Kidney epithelial cell (primary cell): Measurements from ENCODE around the gene GLS. TPM values are rescaled to one million over a fixed set of nuclear protein-coding genes. Genes with fewer than 3 reads are reported as not detected.

ENCODE experiments used
- DNase-seq: peaks from one replicate; pipeline ENCODE4 v3.0.0-alpha.2; 2010; ENCODE audit warnings: low read depth
- H3K27me3 ChIP-seq: 2 replicates; pipeline ENCODE4 v1.6.0; 2011; ENCODE audit warnings: low read length; ENCODE audit not compliant: control insufficient read depth, insufficient read depth
- H3K36me3 ChIP-seq: 2 replicates; pipeline ENCODE4 v1.5.1; 2011; ENCODE audit warnings: low read length; ENCODE audit not compliant: control insufficient read depth, insufficient read depth
- H3K4me3 ChIP-seq: 2 replicates; pipeline ENCODE4 v1.5.1; 2011; ENCODE audit warnings: low read depth, mild to moderate bottlenecking, control low read depth, low read length
- total RNA-seq: library from RNA; depleted of rRNA; stranded (reverse); fragments of >200 nt; gene quantifications from 2 replicates; pipeline ENCODE4 v1.2.3, GENCODE V29; 2015
- TF ChIP-seq, protein P1 (sequence below): IDR thresholded peaks from 2 replicates; pipeline ENCODE4 v1.5.1; 2011; ENCODE audit warnings: mild to moderate bottlenecking, moderate library complexity, low read length, control low read depth, inconsistent platforms; ENCODE audit not compliant: insufficient read depth, poor library complexity, severe bottlenecking

GLS gene
- total RNA-seq, 1 donor from 2014 or later, result 85.0 TPM

DNA sequence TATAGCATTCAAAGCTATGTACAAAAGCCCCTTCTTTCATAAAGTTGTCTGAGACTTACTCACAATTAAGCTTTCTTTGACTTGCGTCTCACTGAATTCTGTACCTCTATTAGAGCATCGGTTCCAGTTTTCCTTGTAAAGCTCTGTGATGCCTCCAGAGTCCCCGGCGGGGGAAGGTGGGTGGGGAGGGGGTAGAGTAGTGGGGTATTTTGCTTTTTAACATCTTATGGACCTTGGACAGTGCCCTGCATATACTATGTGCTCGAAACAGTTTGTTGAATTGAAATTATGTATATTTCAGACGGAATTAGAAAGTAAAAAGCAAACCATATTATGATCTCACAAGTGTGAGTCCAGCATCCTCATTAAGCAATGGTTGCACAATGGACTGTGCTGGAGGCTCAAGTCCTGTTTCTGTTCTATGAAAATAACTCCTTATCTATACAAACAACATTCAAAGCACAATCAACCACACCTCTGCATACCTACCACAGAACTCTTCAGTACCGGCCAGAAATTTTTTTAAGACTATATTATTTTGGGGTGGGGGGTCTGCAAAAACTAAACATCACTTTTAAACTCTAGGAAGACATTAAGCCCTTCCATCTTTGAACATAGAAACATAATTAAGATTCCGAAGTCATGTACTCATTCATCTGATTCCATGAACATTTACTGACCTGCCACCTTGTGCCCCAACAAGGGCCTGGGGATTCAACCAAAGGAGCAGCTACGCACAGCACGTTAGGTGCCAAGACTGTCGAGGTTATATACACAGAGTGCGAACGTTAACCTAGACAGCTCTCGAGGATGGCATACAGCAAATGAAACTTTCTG lies 132.4 kb downstream of the GLS start:
- DNase-seq, result no peak
- TF ChIP-seq, protein P1, sequence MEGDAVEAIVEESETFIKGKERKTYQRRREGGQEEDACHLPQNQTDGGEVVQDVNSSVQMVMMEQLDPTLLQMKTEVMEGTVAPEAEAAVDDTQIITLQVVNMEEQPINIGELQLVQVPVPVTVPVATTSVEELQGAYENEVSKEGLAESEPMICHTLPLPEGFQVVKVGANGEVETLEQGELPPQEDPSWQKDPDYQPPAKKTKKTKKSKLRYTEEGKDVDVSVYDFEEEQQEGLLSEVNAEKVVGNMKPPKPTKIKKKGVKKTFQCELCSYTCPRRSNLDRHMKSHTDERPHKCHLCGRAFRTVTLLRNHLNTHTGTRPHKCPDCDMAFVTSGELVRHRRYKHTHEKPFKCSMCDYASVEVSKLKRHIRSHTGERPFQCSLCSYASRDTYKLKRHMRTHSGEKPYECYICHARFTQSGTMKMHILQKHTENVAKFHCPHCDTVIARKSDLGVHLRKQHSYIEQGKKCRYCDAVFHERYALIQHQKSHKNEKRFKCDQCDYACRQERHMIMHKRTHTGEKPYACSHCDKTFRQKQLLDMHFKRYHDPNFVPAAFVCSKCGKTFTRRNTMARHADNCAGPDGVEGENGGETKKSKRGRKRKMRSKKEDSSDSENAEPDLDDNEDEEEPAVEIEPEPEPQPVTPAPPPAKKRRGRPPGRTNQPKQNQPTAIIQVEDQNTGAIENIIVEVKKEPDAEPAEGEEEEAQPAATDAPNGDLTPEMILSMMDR, result no peak
- Histone ChIP-seq H3K36me3 (no peaks in the 10 kb centered on the region), H3K4me3 (peak overlapping the region; percentile 91), H3K27me3 (no peaks in the 10 kb centered on the region)

DNA sequence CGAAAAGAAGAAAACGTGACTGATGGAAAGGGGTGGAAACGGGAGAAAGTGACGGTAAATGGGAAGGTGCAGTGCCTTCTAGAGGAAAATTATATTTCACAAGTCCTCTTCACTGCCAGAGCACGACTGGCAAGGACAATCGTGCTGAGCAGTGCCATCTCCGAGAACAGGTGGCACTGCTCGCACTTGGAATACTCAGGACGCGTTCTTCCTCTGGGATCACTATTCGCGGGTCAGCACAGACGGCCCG lies 133.0 kb downstream of the GLS start:
- Histone ChIP-seq H3K27me3 (no peaks in the 10 kb centered on the region), H3K36me3 (no peaks in the 10 kb centered on the region), H3K4me3 (peak overlapping the region; percentile 91)
- DNase-seq, result no peak
- TF ChIP-seq, protein P1, result no peak

DNA sequence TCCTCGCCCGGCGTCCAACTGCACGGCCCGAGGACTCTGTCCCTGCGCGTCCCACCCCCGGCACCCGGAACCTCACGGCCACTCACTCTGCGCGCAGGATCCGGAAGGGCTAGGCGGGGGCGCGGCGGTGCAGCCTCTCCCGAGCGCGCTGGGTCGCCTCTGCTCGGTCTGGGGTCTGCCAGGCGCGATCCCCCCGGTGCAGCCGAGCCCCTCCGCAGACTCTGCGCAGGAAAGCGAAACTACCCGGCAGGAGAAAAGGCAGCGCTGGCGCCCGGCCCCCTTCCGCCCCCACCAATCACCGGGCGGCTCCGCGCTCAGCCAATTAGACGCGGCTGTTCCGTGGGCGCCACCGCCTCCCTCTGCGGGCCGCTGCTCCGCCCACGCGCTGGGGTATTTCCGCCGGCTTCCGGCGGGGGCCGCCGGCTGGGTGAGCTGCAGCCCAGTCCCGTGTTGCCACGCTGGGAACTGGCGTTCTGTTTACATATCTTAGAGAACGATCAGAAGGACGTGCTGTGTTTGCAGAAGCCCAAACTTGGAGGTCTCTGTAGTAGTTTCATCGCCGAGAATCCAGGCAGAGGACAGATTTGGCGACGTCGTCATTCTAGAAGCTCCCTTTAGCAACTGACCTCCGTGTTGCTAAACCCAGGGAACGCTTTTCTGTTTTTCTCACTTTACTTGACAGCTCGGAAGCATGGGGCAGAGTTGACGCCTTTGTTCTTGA lies 133.5 kb downstream of the GLS start, which contains the start of gene STAT1:
STAT1 (minus strand) TSS at position 240 of the 721 bp plus-strand sequence. CDS start 4,168 bp downstream, outside the sequence.
- no peaks in the 10 kb centered on the region for H3K27me3 ChIP-seq
- H3K4me3 ChIP-seq, result peak within 1 kb of the TSS; percentile 91
- no peaks in the 10 kb centered on the region for H3K36me3 ChIP-seq
- no peak for DNase-seq
- TF ChIP-seq, protein P1, result no peak

DNA sequence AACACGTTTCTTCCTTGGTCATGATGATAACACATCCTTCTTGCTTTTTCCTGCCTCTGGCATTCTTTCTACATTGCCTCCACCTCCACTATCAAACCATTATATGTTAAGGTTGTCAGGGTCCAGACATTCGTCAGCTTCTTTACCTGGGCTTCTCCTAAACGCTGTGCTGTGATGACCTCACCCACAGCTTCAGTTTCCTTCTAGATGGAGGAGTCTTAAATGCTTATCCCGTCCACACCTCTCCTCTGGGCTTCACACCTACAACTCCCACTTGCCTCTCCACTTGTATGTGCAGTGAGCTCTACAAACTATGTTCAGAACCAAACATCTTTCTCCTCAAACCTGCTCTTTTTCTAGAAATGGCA lies 134.0 kb downstream of the GLS start:
- Histone ChIP-seq H3K36me3 (no peaks in the 10 kb centered on the region), H3K4me3 (peak overlapping the region; percentile 51), H3K27me3 (no peaks in the 10 kb centered on the region)
- TF ChIP-seq, protein P1, result no peak
- DNase-seq, result no peak

Other genes with a start within 250 kb of the GLS start
- 21.8 and 25.4 TPM in 2 replicates for gene NAB1, start 231.7 kb upstream of the GLS start, total RNA-seq
- 63.6 and 66.3 TPM in 2 replicates for gene STAT1, start 133.3 kb downstream of the GLS start, total RNA-seq